ENCODE measurements around the gene ABI1.
A peak's percentile ranks its signal among the peaks of the same experiment; 100 is the strongest.

Gene ABI1

DNA sequence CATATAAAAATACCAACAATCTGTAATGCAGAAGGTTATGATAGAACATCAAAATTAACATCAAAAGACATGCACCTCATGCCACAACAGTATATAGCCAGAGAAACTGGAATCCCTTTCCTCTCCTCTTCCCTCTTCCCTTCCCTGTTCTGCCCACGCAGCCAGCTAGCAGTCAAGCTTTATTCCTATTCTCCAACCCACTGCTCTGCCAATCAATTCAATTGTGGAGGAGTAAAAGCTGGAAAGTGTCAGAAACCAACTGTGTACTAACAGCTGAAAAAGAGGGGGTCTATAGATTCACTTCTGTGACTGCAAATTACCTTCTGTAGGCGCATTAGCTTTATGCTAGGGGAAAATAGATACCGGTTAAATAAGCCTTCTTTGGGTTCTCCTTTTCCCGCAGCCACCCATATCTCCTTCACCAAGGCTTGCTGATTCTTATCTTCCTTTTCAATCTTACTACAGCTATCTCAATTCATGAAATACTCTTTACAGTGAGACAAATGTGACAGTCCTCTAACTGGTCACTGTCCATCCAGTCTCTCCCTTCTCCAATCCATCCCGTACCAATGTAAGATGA, 16.3 kb downstream of the ABI1 start:
- DNase-seq, result no peak

DNA sequence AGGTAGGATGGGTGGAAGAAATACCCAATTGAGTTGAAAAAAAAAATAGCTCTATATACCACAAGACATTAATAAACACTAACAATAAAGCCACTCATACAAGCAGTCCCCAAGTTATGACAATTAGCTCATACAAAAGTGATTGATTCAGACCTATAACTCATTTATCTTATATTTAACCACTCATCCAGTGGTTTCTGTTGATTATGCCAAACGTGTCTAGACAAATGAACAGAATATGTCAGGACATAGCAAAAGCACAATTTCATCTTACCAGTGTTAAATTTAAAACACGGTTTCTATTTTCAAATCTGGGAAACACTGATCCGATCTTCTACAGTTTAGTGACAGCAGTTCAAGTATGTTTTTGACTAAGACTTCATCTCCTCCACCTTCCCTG, 17.0 kb downstream of the ABI1 start:
- DNase-seq, result no peak

DNA sequence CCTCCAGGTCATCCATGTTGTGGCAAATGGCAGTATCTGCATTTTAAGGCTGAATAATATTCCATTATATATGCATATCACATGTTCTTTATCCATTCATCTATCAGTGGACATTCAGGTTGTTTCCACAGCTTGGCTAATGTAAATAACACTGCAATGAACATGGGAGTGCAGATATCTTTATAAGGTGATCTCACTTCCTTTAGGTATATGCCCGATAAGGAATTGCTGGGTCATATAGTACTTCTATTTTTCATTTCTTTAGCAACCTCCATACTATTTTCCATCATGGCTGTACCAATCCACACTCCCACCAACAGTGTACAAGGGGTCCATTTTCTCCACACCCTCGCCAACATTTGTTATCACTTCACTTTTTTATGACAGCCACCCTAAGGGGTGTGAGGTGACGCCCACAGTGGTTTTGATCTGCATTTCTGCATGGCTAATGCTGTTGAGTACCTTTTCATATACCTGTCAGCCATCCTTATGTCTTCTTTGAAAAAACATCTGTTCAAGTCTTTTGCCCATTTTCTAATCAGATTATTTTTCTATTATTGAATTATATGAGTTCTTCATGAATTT, 18.9 kb downstream of the ABI1 start:
- no peak for DNase-seq

GRCh38 chr10:26840938-26841732, 19.6 kb downstream of the ABI1 start:
- DNase-seq, result no peak

- no peak for DNase-seq
Measured at GRCh38 chr10:26839966-26840627, 20.7 kb downstream of the ABI1 start.

DNA sequence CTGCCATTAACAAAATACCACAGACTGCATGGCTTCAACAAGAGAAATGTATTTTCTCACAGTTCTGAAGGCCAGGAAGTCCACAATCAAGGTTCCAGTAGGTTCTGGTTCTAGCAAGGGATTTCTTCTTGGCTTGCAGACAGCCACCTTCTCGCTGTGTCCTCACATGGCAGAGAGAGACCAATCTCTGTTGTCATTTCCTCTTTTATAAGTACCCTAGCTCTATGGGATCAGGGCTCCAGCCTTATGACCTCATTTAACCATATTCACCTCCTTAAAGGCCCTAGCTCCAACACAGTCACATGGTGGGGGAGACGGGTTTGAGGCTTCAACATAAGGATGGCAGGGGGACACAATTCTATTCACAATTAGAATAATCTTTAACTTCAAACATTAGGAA, 23.6 kb downstream of the ABI1 start:
- no peak for DNase-seq

GRCh38 chr10:26835025-26835424, 25.7 kb downstream of the ABI1 start:
- no peak for DNase-seq

- peak; percentile 7 for DNase-seq
Measured at GRCh38 chr10:26832960-26833359, 27.8 kb downstream of the ABI1 start.

DNA sequence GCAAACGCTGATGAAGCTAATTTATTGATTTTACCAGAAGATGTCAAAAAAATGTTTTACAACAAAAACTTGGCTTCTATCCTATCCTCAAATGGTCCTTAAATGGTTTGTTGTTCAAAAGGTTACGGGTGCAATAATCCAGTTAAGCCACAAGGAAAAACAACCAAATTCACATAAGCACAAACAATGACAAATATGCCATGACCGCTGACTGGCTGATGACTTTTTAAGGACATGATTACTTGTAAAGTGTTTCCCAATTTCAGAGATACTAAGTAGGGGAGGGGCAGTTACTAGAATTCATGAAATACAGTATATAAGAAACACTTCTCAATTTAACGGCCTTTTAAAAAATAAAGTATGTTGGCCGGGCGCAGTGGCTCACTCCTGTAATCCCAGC, 28.8 kb downstream of the ABI1 start:
- no peak for DNase-seq

DNA sequence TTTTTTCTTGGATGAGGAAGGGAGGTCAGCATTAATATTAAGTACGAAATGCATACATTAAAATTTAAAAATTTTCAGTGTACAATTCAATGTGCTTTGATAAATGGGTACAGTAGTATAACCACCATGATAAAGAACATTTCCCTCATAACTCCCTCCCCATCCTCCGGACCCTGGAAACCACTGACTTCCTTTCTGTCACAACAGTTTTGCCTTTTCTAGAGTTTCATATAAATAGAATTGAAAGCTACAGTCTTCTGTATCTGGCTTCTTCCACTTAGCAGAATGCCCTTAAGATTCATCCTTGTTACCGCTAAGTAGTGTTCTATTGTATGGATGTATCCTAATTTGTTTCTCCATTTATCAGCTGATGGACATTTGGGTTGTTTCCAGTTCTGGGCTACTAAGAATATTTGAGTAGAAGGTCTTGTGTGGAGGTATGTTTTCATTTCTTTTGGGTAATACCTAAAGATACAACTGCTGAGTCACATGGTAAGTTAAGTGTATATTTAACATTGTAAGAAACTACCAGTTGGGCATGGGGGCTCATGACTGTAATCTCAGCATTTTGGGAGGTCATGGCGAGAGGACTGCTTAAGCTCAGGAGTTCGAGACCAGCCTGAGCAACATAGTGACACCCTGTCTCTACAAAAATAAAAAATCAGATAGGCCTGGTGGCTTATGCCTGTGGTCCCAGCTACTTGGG, 30.8 kb downstream of the ABI1 start:
- DNase-seq, result no peak

- DNase-seq, result no peak
Measured at GRCh38 chr10:26824015-26824690, 36.6 kb downstream of the ABI1 start.

DNA sequence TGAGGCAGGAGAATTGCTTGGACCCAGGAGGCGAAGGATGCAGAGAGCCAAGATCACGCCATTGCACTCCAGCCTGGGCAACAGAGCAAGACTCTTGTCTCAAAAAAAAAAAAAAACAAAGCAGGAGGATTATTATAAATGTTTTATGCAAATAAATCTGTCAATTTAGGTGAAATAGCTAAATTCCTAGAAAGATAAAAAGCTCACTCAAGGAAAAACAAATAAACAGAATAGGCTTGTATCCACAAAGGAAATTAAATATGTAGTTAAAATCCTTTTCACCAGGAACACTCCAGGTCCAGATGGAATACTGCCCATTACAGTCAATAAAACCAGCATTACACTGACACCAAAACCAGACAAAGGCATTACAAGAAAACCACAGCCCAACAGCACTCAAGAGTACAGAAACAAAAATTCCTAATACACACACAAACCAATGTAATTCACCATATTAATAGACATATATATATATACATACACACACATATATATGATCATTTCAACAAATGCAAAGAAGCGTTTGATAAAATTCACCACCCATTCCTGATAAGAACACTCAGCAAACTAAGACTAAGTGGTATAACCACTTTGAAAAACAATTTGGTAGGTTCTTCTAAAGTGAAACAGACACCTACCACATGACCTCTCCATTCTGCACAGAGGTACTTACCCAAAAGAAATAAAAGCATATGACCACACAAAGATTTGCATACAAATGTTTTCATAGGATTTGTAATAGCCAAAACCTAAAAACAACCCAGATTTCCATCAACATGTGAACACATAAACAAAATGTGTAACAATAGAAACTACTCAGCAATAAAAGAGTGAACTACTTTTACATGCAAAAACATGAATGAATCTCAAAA, 38.8 kb downstream of the ABI1 start:
- no peak for DNase-seq

- DNase-seq, result no peak
Measured at GRCh38 chr10:26815500-26815899, 45.3 kb downstream of the ABI1 start.

GRCh38 chr10:26810435-26811026, 50.2 kb downstream of the ABI1 start:
- DNase-seq, result no peak

DNA sequence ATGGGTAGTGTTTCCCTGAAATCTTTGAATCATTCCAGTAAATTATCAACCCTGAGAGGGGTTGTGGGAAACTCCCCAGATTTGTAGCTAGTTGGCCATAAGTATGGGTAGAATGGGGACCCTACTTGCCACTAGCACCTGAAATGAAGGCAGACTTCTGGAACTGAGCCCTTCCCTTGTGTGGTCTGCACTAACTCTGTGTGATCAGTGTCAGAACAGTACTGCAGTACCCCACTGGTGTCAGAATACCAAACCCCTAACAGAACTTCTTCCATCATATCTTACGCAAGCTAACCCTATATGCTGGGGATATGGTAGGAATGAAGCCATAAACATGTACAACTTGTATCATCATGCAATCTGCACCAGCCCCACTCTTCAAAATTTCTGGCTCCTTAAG, 50.8 kb downstream of the ABI1 start:
- DNase-seq, result no peak

DNA sequence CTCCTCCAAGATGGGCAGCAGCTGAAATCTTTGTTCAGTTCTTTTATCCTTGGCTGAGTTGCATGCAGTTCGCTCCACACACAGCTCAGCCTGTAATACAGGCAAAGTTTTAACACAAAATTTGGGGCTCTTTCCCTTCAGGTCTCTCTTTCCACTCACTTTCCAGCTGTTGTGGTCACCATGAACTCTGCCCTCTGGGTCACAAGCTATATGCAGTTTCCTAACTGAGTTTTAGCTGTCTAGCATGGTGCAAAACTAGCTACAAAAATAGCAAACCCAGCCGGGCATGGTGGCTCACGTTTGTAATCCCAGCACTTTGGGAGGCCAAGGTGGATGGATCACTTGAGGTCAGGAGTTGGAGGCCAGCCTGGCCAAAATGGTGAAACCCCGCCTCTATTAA, 53.2 kb downstream of the ABI1 start:
- no peak for DNase-seq

DNA sequence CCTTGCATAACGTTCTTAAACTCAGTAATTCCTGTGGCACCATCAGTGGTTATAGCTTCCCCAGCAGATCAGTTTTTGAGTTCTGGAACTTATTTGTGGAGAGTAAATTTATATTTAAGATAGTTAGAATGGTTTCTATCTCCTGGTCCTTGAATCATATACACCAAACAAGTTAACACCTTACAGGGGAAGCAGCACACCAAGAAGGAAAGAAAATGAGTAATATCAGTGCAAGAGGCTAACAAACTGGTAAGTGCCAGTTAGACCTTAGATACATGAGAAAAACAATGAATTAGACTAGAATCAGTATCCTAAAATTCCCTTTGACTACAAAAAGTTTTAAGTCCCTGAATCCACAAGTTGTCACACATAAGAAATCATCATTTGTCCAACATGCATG, 54.2 kb downstream of the ABI1 start:
- no peak for DNase-seq

GRCh38 chr10:26805567-26806245, 55.1 kb downstream of the ABI1 start:
- DNase-seq, result peak; percentile 26

DNA sequence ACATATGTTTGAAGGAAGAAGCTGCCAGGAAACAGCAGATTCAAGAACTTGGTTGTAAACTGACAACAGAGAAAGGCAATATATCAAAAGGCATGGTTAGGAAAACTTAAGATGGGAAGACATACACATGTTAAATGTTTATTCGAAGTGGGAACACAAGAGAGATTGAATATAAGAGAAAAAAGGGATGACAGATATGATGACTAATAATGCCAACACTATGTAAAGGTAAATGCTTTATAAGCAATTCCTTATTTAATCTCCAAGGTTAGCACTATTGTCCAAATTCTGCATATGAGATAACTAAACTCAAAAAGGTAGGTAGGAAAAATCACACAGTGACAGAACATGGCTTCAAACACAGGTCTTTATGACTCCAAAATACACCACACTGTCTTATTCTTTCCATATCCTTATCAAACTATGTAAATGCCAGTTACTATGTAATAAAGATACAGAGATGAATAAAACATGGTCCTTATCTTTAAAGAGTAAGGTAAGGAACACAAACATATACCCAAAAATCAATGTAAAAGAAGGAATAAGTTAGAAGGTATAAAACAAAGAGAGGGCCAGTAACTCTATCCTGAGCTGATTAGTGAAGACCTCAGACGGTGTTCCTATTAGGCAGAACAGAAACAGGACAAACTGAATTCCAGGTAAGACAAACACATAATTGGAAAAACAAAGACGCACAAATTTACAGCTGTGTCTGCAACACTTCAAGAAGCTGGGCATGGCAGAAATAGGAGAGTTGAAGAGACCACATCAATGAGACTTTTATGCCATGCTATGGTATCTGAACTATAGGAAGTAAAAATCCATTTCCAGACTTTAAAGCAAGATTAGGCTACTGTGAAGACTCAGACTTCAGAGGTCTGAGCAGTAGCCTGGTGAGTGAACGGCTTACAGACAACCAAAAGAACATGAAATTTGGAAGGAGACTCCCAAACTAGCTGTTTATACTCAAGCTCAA, 56.1 kb downstream of the ABI1 start:
- peak; percentile 2 for DNase-seq

Data from NCI-H82 (cell line).